ENCODE measurements around the gene DYSF.

DYSF gene

GRCh38 chr2:71658771-71659170, 205.4 kb downstream of the DYSF start:
- ChIA-PET POLR2A (no interaction called here), CTCF (no interaction called here)
- DNase-seq (ENCODE audit: extremely low spot score): no peak
- TF ChIP-seq TARDBP (IDR thresholded peaks at IDR 0.05) (no peak), ARNT (IDR thresholded peaks at IDR 0.05) (no peak), LEF1 (IDR thresholded peaks at IDR 0.05; ENCODE audit: borderline replicate concordance) (no peak), FOXM1 (IDR thresholded peaks at IDR 0.05; ENCODE audit: borderline replicate concordance) (no peak), ELF4 (IDR thresholded peaks at IDR 0.05) (no peak), SUZ12 (IDR thresholded peaks at IDR 0.05) (no peak), BHLHE40 (IDR thresholded peaks at IDR 0.05; ENCODE audit: borderline replicate concordance) (no peak), ZNF384 (IDR thresholded peaks at IDR 0.05) (no peak)

- peak; percentile 1 for DNase-seq (ENCODE audit: extremely low spot score)
- ChIA-PET CTCF (no interaction called here), POLR2A (no interaction called here)
- TF ChIP-seq ARNT (IDR thresholded peaks at IDR 0.05) (no peak), ELF4 (IDR thresholded peaks at IDR 0.05) (no peak)
Measured at GRCh38 chr2:71659868-71660518, 206.6 kb downstream of the DYSF start.

- POLR2A ChIA-PET: no interaction called here
- CTCF ChIA-PET: no interaction called here
- no peak for DNase-seq (ENCODE audit: extremely low spot score)
- no peak for TF ChIP-seq ELF4 (IDR thresholded peaks at IDR 0.05)
- TF ChIP-seq SUZ12 (IDR thresholded peaks at IDR 0.05): no peak
Measured at GRCh38 chr2:71661782-71662181, 208.4 kb downstream of the DYSF start.

- POLR2A ChIA-PET: no interaction called here
- TF ChIP-seq BHLHE40 (IDR thresholded peaks at IDR 0.05; ENCODE audit: borderline replicate concordance) (no peak), SP1 (IDR thresholded peaks at IDR 0.05) (no peak), LEF1 (IDR thresholded peaks at IDR 0.05; ENCODE audit: borderline replicate concordance) (no peak), ARNT (IDR thresholded peaks at IDR 0.05) (no peak), FOXM1 (IDR thresholded peaks at IDR 0.05; ENCODE audit: borderline replicate concordance) (no peak), TARDBP (IDR thresholded peaks at IDR 0.05) (0 out of 2 replicates have a peak, but pooled peaks have one; percentile 15), NFRKB (IDR thresholded peaks at IDR 0.05) (no peak), CTBP1 (IDR thresholded peaks at IDR 0.05; ENCODE audit: borderline replicate concordance) (no peak), HDGF (IDR thresholded peaks at IDR 0.05; ENCODE audit: borderline replicate concordance) (no peak), SUZ12 (IDR thresholded peaks at IDR 0.05) (no peak), ELF4 (IDR thresholded peaks at IDR 0.05) (0 out of 2 replicates have a peak, but pooled peaks have one; percentile 9), FOXK2 (IDR thresholded peaks at IDR 0.05) (no peak), FOXA1 (IDR thresholded peaks at IDR 0.05) (no peak), L3MBTL2 (conservative IDR thresholded peaks at IDR 0.05) (no peak), ZNF384 (IDR thresholded peaks at IDR 0.05) (no peak), PKNOX1 (IDR thresholded peaks at IDR 0.05) (no peak)
- CTCF ChIA-PET: no interaction called here
- DNase-seq (ENCODE audit: extremely low spot score): no peak
Measured at GRCh38 chr2:71662665-71663394, 209.5 kb downstream of the DYSF start.

GRCh38 chr2:71664161-71664560, 210.8 kb downstream of the DYSF start:
- TF ChIP-seq LEF1 (IDR thresholded peaks at IDR 0.05; ENCODE audit: borderline replicate concordance) (no peak), HDGF (IDR thresholded peaks at IDR 0.05; ENCODE audit: borderline replicate concordance) (no peak), L3MBTL2 (conservative IDR thresholded peaks at IDR 0.05) (no peak), ARNT (IDR thresholded peaks at IDR 0.05) (no peak), CTBP1 (IDR thresholded peaks at IDR 0.05; ENCODE audit: borderline replicate concordance) (no peak), FOXM1 (IDR thresholded peaks at IDR 0.05; ENCODE audit: borderline replicate concordance) (no peak), SP1 (IDR thresholded peaks at IDR 0.05) (no peak), SUZ12 (IDR thresholded peaks at IDR 0.05) (no peak)
- CTCF ChIA-PET: no interaction called here
- peak; percentile 2 for DNase-seq (ENCODE audit: extremely low spot score)
- POLR2A ChIA-PET: no interaction called here

GRCh38 chr2:71665168-71666093, 212.1 kb downstream of the DYSF start:
- CTCF ChIA-PET: no interaction called here
- DNase-seq (ENCODE audit: extremely low spot score): peak; percentile 2
- no peak for TF ChIP-seq FOXA1 (IDR thresholded peaks at IDR 0.05)
- TF ChIP-seq PKNOX1 (IDR thresholded peaks at IDR 0.05): no peak
- TF ChIP-seq HDGF (IDR thresholded peaks at IDR 0.05; ENCODE audit: borderline replicate concordance): no peak
- no peak for TF ChIP-seq ARNT (IDR thresholded peaks at IDR 0.05)
- no peak for TF ChIP-seq FOXK2 (IDR thresholded peaks at IDR 0.05)
- TF ChIP-seq LEF1 (IDR thresholded peaks at IDR 0.05; ENCODE audit: borderline replicate concordance): no peak
- no peak for TF ChIP-seq ZNF384 (IDR thresholded peaks at IDR 0.05)
- TF ChIP-seq L3MBTL2 (conservative IDR thresholded peaks at IDR 0.05): no peak
- TF ChIP-seq ELF4 (IDR thresholded peaks at IDR 0.05): no peak
- TF ChIP-seq TARDBP (IDR thresholded peaks at IDR 0.05): no peak
- no peak for TF ChIP-seq SUZ12 (IDR thresholded peaks at IDR 0.05)
- TF ChIP-seq CTBP1 (IDR thresholded peaks at IDR 0.05; ENCODE audit: borderline replicate concordance): no peak
- TF ChIP-seq NFRKB (IDR thresholded peaks at IDR 0.05): no peak
- no peak for TF ChIP-seq SP1 (IDR thresholded peaks at IDR 0.05)
- no peak for TF ChIP-seq FOXM1 (IDR thresholded peaks at IDR 0.05; ENCODE audit: borderline replicate concordance)
- TF ChIP-seq BHLHE40 (IDR thresholded peaks at IDR 0.05; ENCODE audit: borderline replicate concordance): no peak
- POLR2A ChIA-PET: no interaction called here
